IMR-90 (cell line): ENCODE results near the gene GSTM1. TPM values are rescaled to one million over a fixed set of nuclear protein-coding genes. Genes with fewer than 3 reads are reported as not detected.

Experiments
- ATAC-seq: fragments of 200-7000 bp; cut with Tn5 transposase; 2 replicates; pipeline ENCODE4 v1.9.1; 2020; ENCODE audit warnings: low read depth, mild to moderate bottlenecking, moderate library complexity
- BruUV-seq: library from RNA; stranded (reverse); fragments of 400-500 nt; replicated peaks from 2 replicates; lab custom pipeline; 2021; lab: Mats Ljungman, UMichigan
- CTCF ChIA-PET: fragments of 300-600 bp; formaldehyde crosslinking; extraction: SDS; loops from one replicate; lab custom pipeline; 2021; ENCODE audit warnings: antibody characterized with exemption; lab: Yijun Ruan, JAX
- POLR2A ChIA-PET: fragments of 300-600 bp; sonication (Branson Sonifier 250); formaldehyde crosslinking; loops from one replicate; lab custom pipeline; 2022; ENCODE audit warnings: antibody characterized with exemption; ENCODE audit not compliant: unreplicated experiment; lab: Charles Lee
- DNase-seq: peaks from one replicate; pipeline ENCODE4 v3.0.0; 2013
- H2AFZ ChIP-seq: replicated peaks from 2 replicates; pipeline ENCODE3; 2013; ENCODE audit warnings: low read length, mild to moderate bottlenecking; ENCODE audit not compliant: poor library complexity
- H2AK5ac ChIP-seq: 2 replicates; pipeline ENCODE4 v1.6.1; 2013; ENCODE audit warnings: low read depth, low read length, inconsistent platforms
- H2AK9ac ChIP-seq: replicated peaks from 2 replicates; pipeline ENCODE3; 2013; ENCODE audit warnings: mild to moderate bottlenecking, low read depth, low read length, moderate library complexity; ENCODE audit not compliant: poor library complexity
- H2BK120ac ChIP-seq: 2 replicates; pipeline ENCODE4 v1.6.1; 2013; ENCODE audit warnings: low read depth, low read length, inconsistent platforms
- H2BK15ac ChIP-seq: 3 replicates; pipeline ENCODE4 v1.6.1; 2013; ENCODE audit warnings: low read depth, low read length, inconsistent platforms
- H2BK20ac ChIP-seq: 2 replicates; pipeline ENCODE4 v1.6.1; 2013; ENCODE audit warnings: low read depth, mild to moderate bottlenecking, inconsistent platforms, low read length, moderate library complexity
- H2BK5ac ChIP-seq: 2 replicates; pipeline ENCODE4 v1.6.1; 2013; ENCODE audit warnings: mild to moderate bottlenecking, low read depth, low read length, inconsistent platforms; ENCODE audit not compliant: poor library complexity, severe bottlenecking
- H3K14ac ChIP-seq: replicated peaks from 2 replicates; pipeline ENCODE4 v1.6.1; 2013; ENCODE audit warnings: low read depth, low read length, inconsistent platforms
- H3K18ac ChIP-seq: 2 replicates; pipeline ENCODE4 v1.6.1; 2013; ENCODE audit warnings: low read depth, low read length, control low read depth
- H3K23ac ChIP-seq: 2 replicates; pipeline ENCODE4 v1.6.1; 2013; ENCODE audit warnings: low read depth, low read length, inconsistent platforms
- H3K27ac ChIP-seq: 2 replicates; pipeline ENCODE4 v1.5.1; 2013; ENCODE audit warnings: mild to moderate bottlenecking, control low read depth, low read length; ENCODE audit not compliant: insufficient read depth
- H3K27me3 ChIP-seq: 2 replicates; pipeline ENCODE4 v1.6.1; 2013; ENCODE audit warnings: low read length; ENCODE audit not compliant: control insufficient read depth, insufficient read depth
- H3K36me3 ChIP-seq: 2 replicates; pipeline ENCODE4 v1.6.1; 2013; ENCODE audit warnings: low read length, mixed read lengths; ENCODE audit not compliant: control insufficient read depth, insufficient read depth
- H3K4ac ChIP-seq: 2 replicates; pipeline ENCODE4 v1.6.1; 2013; ENCODE audit warnings: low read depth, low read length, inconsistent platforms
- H3K4me1 ChIP-seq: 2 replicates; pipeline ENCODE4 v1.6.1; 2013; ENCODE audit warnings: low read length, mixed read lengths; ENCODE audit not compliant: control insufficient read depth, insufficient read depth
- H3K4me2 ChIP-seq: 2 replicates; pipeline ENCODE4 v1.6.1; 2013; ENCODE audit warnings: low read depth, mild to moderate bottlenecking, control low read depth, low read length, moderate library complexity
- H3K4me3 ChIP-seq: 2 replicates; pipeline ENCODE4 v1.5.1; 2013; ENCODE audit warnings: low read depth, mild to moderate bottlenecking, control low read depth, low read length, moderate library complexity; ENCODE audit not compliant: insufficient read depth
- H3K56ac ChIP-seq: 2 replicates; pipeline ENCODE4 v1.6.1; 2013; ENCODE audit warnings: low read length, inconsistent platforms; ENCODE audit not compliant: insufficient read depth; ENCODE audit errors: extremely low read depth
- H3K79me1 ChIP-seq, 2 experiments: 2 replicates each; pipeline ENCODE4 v1.6.1; 2013; ENCODE audit warnings: low read length in 2 of 2, inconsistent platforms in 1 of 2, low read depth in 1 of 2
- H3K9ac ChIP-seq: 2 replicates; pipeline ENCODE4 v1.6.1; 2013; ENCODE audit warnings: low read depth, low read length, control low read depth
- H3K9me1 ChIP-seq: 2 replicates; pipeline ENCODE4 v1.6.1; 2013; ENCODE audit warnings: low read length, inconsistent platforms; ENCODE audit not compliant: insufficient read depth
- H3K9me3 ChIP-seq: 2 replicates; pipeline ENCODE4 v1.6.1; 2013; ENCODE audit warnings: low read length; ENCODE audit not compliant: control insufficient read depth, insufficient read depth
- H4K20me1 ChIP-seq: 2 replicates; pipeline ENCODE4 v1.6.1; 2013; ENCODE audit warnings: low read length, inconsistent platforms; ENCODE audit not compliant: insufficient read depth
- H4K5ac ChIP-seq: 2 replicates; pipeline ENCODE4 v1.6.1; 2013; ENCODE audit warnings: mild to moderate bottlenecking, low read depth, low read length, control low read depth
- H4K8ac ChIP-seq, 2 experiments: 2 replicates each; pipeline ENCODE4 v1.6.1; 2013; ENCODE audit warnings: low read depth in 2 of 2, low read length in 2 of 2, control low read depth in 1 of 2, inconsistent platforms in 1 of 2
- H4K91ac ChIP-seq: 2 replicates; pipeline ENCODE4 v1.6.1; 2013; ENCODE audit warnings: low read depth, low read length, inconsistent platforms; ENCODE audit not compliant: insufficient read depth
- CEBPB ChIP-seq: IDR thresholded peaks from 2 replicates; pipeline ENCODE4 v1.6.1; 2012; ENCODE audit warnings: low read depth, low read length, improper control_type of control experiment
- CHD1 ChIP-seq: IDR thresholded peaks from 2 replicates; pipeline ENCODE4 v1.6.1; 2012; ENCODE audit warnings: low read depth, low read length, improper control_type of control experiment
- CTCF ChIP-seq: conservative IDR thresholded peaks from 2 replicates; pipeline ENCODE4 v1.5.1; 2012; ENCODE audit warnings: mild to moderate bottlenecking, low read depth, low read length, improper control_type of control experiment
- ELK1 ChIP-seq: fragments of 150-350 bp; IDR thresholded peaks from 2 replicates; pipeline ENCODE4 v1.6.1; 2016; ENCODE audit warnings: low read depth, mild to moderate bottlenecking, low read length, moderate library complexity, borderline replicate concordance
- FOS ChIP-seq: fragments of 150-350 bp; IDR thresholded peaks from 2 replicates; pipeline ENCODE4 v1.6.1; 2016; ENCODE audit warnings: low read depth, low read length
- MAFK ChIP-seq: IDR thresholded peaks from 2 replicates; pipeline ENCODE4 v1.6.1; 2012; ENCODE audit warnings: low read depth, low read length, improper control_type of control experiment
- MAZ ChIP-seq: IDR thresholded peaks from 2 replicates; pipeline ENCODE4 v1.6.1; 2012; ENCODE audit warnings: low read depth, mild to moderate bottlenecking, low read length, improper control_type of control experiment, moderate library complexity, borderline replicate concordance
- MXI1 ChIP-seq: IDR thresholded peaks from 2 replicates; pipeline ENCODE4 v1.6.1; 2012; ENCODE audit warnings: low read depth, mild to moderate bottlenecking, low read length, moderate library complexity, borderline replicate concordance
- NFE2L2 ChIP-seq: fragments of 150-350 bp; IDR thresholded peaks from 2 replicates; pipeline ENCODE4 v1.6.1; 2016; ENCODE audit warnings: low read depth, mild to moderate bottlenecking, low read length
- POLR2A ChIP-seq: IDR thresholded peaks from 2 replicates; pipeline ENCODE4 v1.6.1; 2012; ENCODE audit warnings: mild to moderate bottlenecking, low read depth, low read length
- RAD21 ChIP-seq: IDR thresholded peaks from 2 replicates; pipeline ENCODE4 v1.6.1; 2012; ENCODE audit warnings: low read length, improper control_type of control experiment
- RCOR1 ChIP-seq: IDR thresholded peaks from 2 replicates; pipeline ENCODE4 v1.6.1; 2012; ENCODE audit warnings: mild to moderate bottlenecking, low read length, improper control_type of control experiment; ENCODE audit not compliant: insufficient replicate concordance
- RFX5 ChIP-seq: IDR thresholded peaks from 2 replicates; pipeline ENCODE4 v1.8.0; 2012; ENCODE audit warnings: low read depth, mild to moderate bottlenecking, low read length, moderate library complexity
- SMC3 ChIP-seq: fragments of 150-350 bp; IDR thresholded peaks from 2 replicates; pipeline ENCODE4 v1.6.1; 2016; ENCODE audit warnings: low read depth, mild to moderate bottlenecking, antibody characterized with exemption, low read length, moderate library complexity
- USF2 ChIP-seq: fragments of 150-350 bp; IDR thresholded peaks from 2 replicates; pipeline ENCODE4 v1.6.1; 2017; ENCODE audit warnings: mild to moderate bottlenecking, antibody characterized with exemption, low read length, low read depth
- WGBS, 2 experiments: methylation state at CpG; one replicate each; pipeline versions ENCODE4 v1.1.5 to v1.1.7; 2013; ENCODE audit warnings: missing lambda C conversion rate in 2 of 2; ENCODE audit not compliant: insufficient read length in 1 of 2; ENCODE audit errors: extremely low coverage in 2 of 2; 5-methylcytosine and 5-hydroxymethylcytosine counted together
- dilution Hi-C: fragments of 300-500 bp; cut with HindIII; formaldehyde crosslinking; loops from one replicate; pipeline ENCODE4 v1.14.3; 2018; ENCODE audit warnings: low sequenced_read_pairs; ENCODE audit not compliant: unreplicated experiment
- in situ Hi-C: fragments of 300-500 bp; cut with MboI; formaldehyde crosslinking; loops from 3 replicates; pipeline ENCODE4 v1.14.3; 2019; ENCODE audit warnings: low sequenced_read_pairs, inconsistent platforms, mixed read lengths
- intact Hi-C: fragments of 100-400 bp; cut with micrococcal nuclease; formaldehyde crosslinking; loops from 2 replicates; pipeline ENCODE4 v1.10.0; 2022
- polyA plus RNA-seq, 3 experiments: library from polyadenylated mRNA; depleted of rRNA; stranded (reverse); fragments of >200 nt; gene quantifications; 2 replicates each; pipeline ENCODE4 v1.2.3, GENCODE V29; 2012; ENCODE audit warnings: low replicate concordance in 1 of 3
- total RNA-seq: library from RNA; depleted of rRNA; stranded (reverse); fragments of >200 nt; gene quantifications from 2 replicates; pipeline ENCODE4 v1.2.3, GENCODE V29; 2012

Gene GSTM1
- total and polyA plus RNA-seq, 2 of the 4 experiments (the other 2 are of a cell fraction), result not detected

GRCh38 chr1:109644670-109645069 is 42.9 kb upstream of the GSTM1 start:
- intact Hi-C loops (loop anchor here (2.0 kb wide), 1 partner anchor 340 kb away; the partner anchor contains the start of gene AHCYL1), dilution Hi-C loops (no loop called here), in situ Hi-C loops (loop anchor here (5.0 to 10.0 kb wide), 3 partner anchors 128 to 338 kb away; partner anchors contain the start of genes AHCYL1 and CSF1)
- Histone ChIP-seq H3K18ac (peak overlapping the region; percentile 2; the same call in 1 of the 2 replicates), H4K5ac (no peak overlapping the region), H2AK5ac (peak overlapping the region; percentile 35; the same call in 1 of the 2 replicates), H3K4me3 (no peak overlapping the region), H3K23ac (peak overlapping the region; percentile 60; the same call in 1 of the 2 replicates), H2BK15ac (no peak overlapping the region), H3K36me3 (no peaks in the 10 kb centered on the region), H4K20me1 (no peaks in the 10 kb centered on the region), H3K14ac (0 out of 2 replicates have a peak overlapping the region, but pooled peaks have one; percentile 35), H3K4me1 (peaks cover 11% of the 10 kb centered on the region), H3K4ac (peak overlapping the region; percentile 65; the same call in 1 of the 2 replicates), H2AFZ (peak overlapping the region; percentile 35), H3K56ac (no peak overlapping the region), H4K8ac (peak overlapping the region in 1 of 2 experiments; percentile 32; a peak in 1 of 4 replicates), H3K9me3 (no peaks in the 10 kb centered on the region; the same call in 1 of the 2 replicates), H3K4me2 (peak overlapping the region; percentile 38), H2BK5ac (no peak overlapping the region), H4K91ac (peak overlapping the region; percentile 57; the same call in 1 of the 2 replicates), H2AK9ac (no peak overlapping the region), H3K79me1 (no peaks in the 10 kb centered on the region), H2BK120ac (peak overlapping the region; percentile 48; the same call in 1 of the 2 replicates), H2BK20ac (peak overlapping the region; percentile 70; the same call in 1 of the 2 replicates), H3K27me3 (no peaks in the 10 kb centered on the region), H3K9ac (no peak overlapping the region), H3K27ac (peak overlapping the region; percentile 19; the same call in 1 of the 2 replicates), H3K9me1 (peaks cover 4% of the 10 kb centered on the region)
- WGBS, 2 experiments, result no CpG with 5 or more reads among the region's 10 CpGs
- POLR2A ChIA-PET, result no interaction called here
- ATAC-seq (peak; percentile 50), DNase-seq (peak; percentile 81)
- CTCF ChIA-PET, result interaction anchor here (0.6 to 1.7 kb wide), 5 partner anchors 128 to 389 kb away, joined by 3 to 10 read pairs (median 5); partner anchors contain the start of gene AHCYL1
- BruUV-seq, result no TSS peak
- TF ChIP-seq MAFK (no peak), ELK1 (no peak), FOS (peak; percentile 9; the same call in 1 of the 2 replicates), POLR2A (no peak), CTCF (no peak), MAZ (no peak), MXI1 (no peak), CHD1 (no peak), NFE2L2 (no peak; the same call in 1 of the 2 replicates), USF2 (peak; percentile 85), CEBPB (no peak), RAD21 (no peak), SMC3 (no peak), RFX5 (no peak), RCOR1 (no peak)
